Testis (tissue), 2 donors: ENCODE data around the gene NANOS3.
"Not testable (repeated sequence)": the region's sequence is repeated elsewhere in the genome, so short reads cannot be mapped to it uniquely, and the experiment has no call there.

Source experiments
- CTCF ChIP-seq, 3 experiments: fragments of 450-650 bp in 2 of 3; fragments of 200-600 bp in 1 of 3; sonication (generic) in 1 of 3; IDR thresholded peaks; one replicate each; pipeline ENCODE4 v1.5.1; 2016 to 2019; ENCODE audit warnings: antibody characterized with exemption in 3 of 3, mild to moderate bottlenecking in 2 of 3, moderate library complexity in 1 of 3
- POLR2A ChIP-seq: fragments of 450-650 bp; IDR thresholded peaks from one replicate; pipeline ENCODE4 v1.6.1; 2017; ENCODE audit warnings: antibody characterized with exemption, mild to moderate bottlenecking, moderate library complexity

- TF ChIP-seq CTCF (IDR thresholded peaks at IDR 0.05); POLR2A: not testable (repeated sequence)
Measured at GRCh38 chr19:13852171-13852707, 24.7 kb upstream of the NANOS3 start.
